Activated CD4-positive, alpha-beta T cell treated with anti-CD3 and anti-CD28 coated beads for 36 hours (primary cell): ENCODE measurements around the gene RAF1. TPM values are rescaled to one million over a fixed set of nuclear protein-coding genes. Genes with fewer than 3 reads are reported as not detected.
A peak's percentile ranks its signal among the peaks of the same experiment; 100 is the strongest.

Experiments
- ATAC-seq: fragments of 200-7000 bp; cut with Tn5 transposase; one replicate; pipeline ENCODE4 v1.10.0; 2021; ENCODE audit warnings: mild to moderate bottlenecking, moderate library complexity
- CTCF ChIA-PET: fragments of 350-600 bp; sonication (Branson Sonifier 250); formaldehyde crosslinking; loops from one replicate; lab custom pipeline; 2021; ENCODE audit warnings: antibody characterized with exemption; lab: Charles Lee
- POLR2A ChIA-PET: fragments of 350-600 bp; sonication (Branson Sonifier 250); formaldehyde crosslinking; loops from one replicate; lab custom pipeline; 2021; ENCODE audit warnings: antibody characterized with exemption, inconsistent platforms; lab: Charles Lee
- DNase-seq: peaks from one replicate; pipeline ENCODE4 v3.0.0-alpha.2; 2020
- H3K27ac Mint-ChIP-seq: one replicate; pipeline ENCODE4 v1.8.0; 2021; ENCODE audit warnings: mixed read lengths
- H3K27me3 Mint-ChIP-seq: one replicate; pipeline ENCODE4 v1.8.0; 2021; ENCODE audit warnings: mixed read lengths
- H3K36me3 Mint-ChIP-seq: one replicate; pipeline ENCODE4 v1.8.0; 2021; ENCODE audit warnings: low read depth, mixed read lengths
- H3K4me1 Mint-ChIP-seq: one replicate; pipeline ENCODE4 v1.8.0; 2021; ENCODE audit warnings: mixed read lengths
- H3K4me3 Mint-ChIP-seq: one replicate; pipeline ENCODE4 v1.8.0; 2021; ENCODE audit warnings: mild to moderate bottlenecking, moderate library complexity, mixed read lengths
- H3K9me3 Mint-ChIP-seq: one replicate; pipeline ENCODE4 v1.8.0; 2021; ENCODE audit warnings: low read depth, mixed read lengths
- intact Hi-C, 2 experiments: fragments of 100-400 bp; cut with DNase I in 1 of 2; cut with micrococcal nuclease in 1 of 2; formaldehyde crosslinking; loops; one replicate each; pipeline versions ENCODE4 v1.14.2 to v1.15.1; 2022 to 2024; cut with DNase I, micrococcal nuclease
- total RNA-seq, 2 experiments: library from RNA; stranded (reverse); gene quantifications; one replicate each; pipeline ENCODE4 v1.2.3, GENCODE V29; 2021

The RAF1 gene
- total RNA-seq, 2 experiments from 2014 or later, result 66.8 to 74.7 TPM

GRCh38 chr3:12591997-12592715 is 71.8 kb downstream of the RAF1 start:
- peaks cover 47% of the 10 kb centered on the region for H3K36me3 Mint-ChIP-seq
- ChIA-PET POLR2A (no interaction called here), CTCF (no interaction called here)
- DNase-seq, result no peak
- H3K27ac Mint-ChIP-seq, result peak overlapping the region; percentile 37
- intact Hi-C loops, result no loop called here
- no peaks in the 10 kb centered on the region for H3K4me1 Mint-ChIP-seq
- ATAC-seq, result no peak
- no peaks in the 10 kb centered on the region for H3K27me3 Mint-ChIP-seq
- H3K9me3 Mint-ChIP-seq, result no peaks in the 10 kb centered on the region
- no peak overlapping the region for H3K4me3 Mint-ChIP-seq

- POLR2A ChIA-PET, result no interaction called here
- no peak for ATAC-seq
- H3K27ac Mint-ChIP-seq, result peak overlapping the region; percentile 47
Measured at GRCh38 chr3:12591456-12591855, 72.5 kb downstream of the RAF1 start.

GRCh38 chr3:12590096-12590495 is 73.8 kb downstream of the RAF1 start:
- CTCF ChIA-PET, result no interaction called here
- ATAC-seq, result no peak

More at GRCh38 chr3:12591456-12591855, 72.5 kb downstream of the RAF1 start:
- H3K27me3 Mint-ChIP-seq, result no peaks in the 10 kb centered on the region
- DNase-seq, result no peak
- peaks cover 41% of the 10 kb centered on the region for H3K36me3 Mint-ChIP-seq
- no peaks in the 10 kb centered on the region for H3K4me1 Mint-ChIP-seq
- intact Hi-C loops, result no loop called here
- CTCF ChIA-PET, result no interaction called here
- no peak overlapping the region for H3K4me3 Mint-ChIP-seq
- no peaks in the 10 kb centered on the region for H3K9me3 Mint-ChIP-seq

GRCh38 chr3:12588039-12589009 is 75.6 kb downstream of the RAF1 start:
- no peak overlapping the region for H3K4me3 Mint-ChIP-seq
- ChIA-PET CTCF (interaction anchor here (0.6 to 1.6 kb wide), 3 partner anchors 10 to 116 kb away, joined by 3 to 5 read pairs (median 3); no protein-coding TSS in a partner anchor), POLR2A (no interaction called here)
- H3K9me3 Mint-ChIP-seq, result no peaks in the 10 kb centered on the region
- H3K27ac Mint-ChIP-seq, result peak overlapping the region; percentile 37
- no peaks in the 10 kb centered on the region for H3K4me1 Mint-ChIP-seq
- peaks cover 47% of the 10 kb centered on the region for H3K36me3 Mint-ChIP-seq
- no peak for DNase-seq
- peak; percentile 23 for ATAC-seq
- no peaks in the 10 kb centered on the region for H3K27me3 Mint-ChIP-seq
- intact Hi-C loops, result no loop called here

More at GRCh38 chr3:12590096-12590495, 73.8 kb downstream of the RAF1 start:
- DNase-seq, result no peak
- peaks cover 40% of the 10 kb centered on the region for H3K36me3 Mint-ChIP-seq
- POLR2A ChIA-PET, result no interaction called here
- no peak overlapping the region for H3K4me3 Mint-ChIP-seq
- intact Hi-C loops, result no loop called here
- no peaks in the 10 kb centered on the region for H3K9me3 Mint-ChIP-seq
- H3K27ac Mint-ChIP-seq, result no peak overlapping the region
- H3K27me3 Mint-ChIP-seq, result no peaks in the 10 kb centered on the region
- no peaks in the 10 kb centered on the region for H3K4me1 Mint-ChIP-seq

- intact Hi-C loops, result no loop called here
- Mint-ChIP-seq H3K9me3 (no peaks in the 10 kb centered on the region), H3K36me3 (peaks cover 39% of the 10 kb centered on the region), H3K27me3 (no peaks in the 10 kb centered on the region), H3K4me3 (no peak overlapping the region), H3K27ac (no peak overlapping the region), H3K4me1 (no peaks in the 10 kb centered on the region)
- DNase-seq (no peak), ATAC-seq (no peak)
- CTCF ChIA-PET, result interaction anchor here (1.6 kb wide), 1 partner anchor 8 kb away, joined by 5 read pairs; no protein-coding TSS in a partner anchor
- POLR2A ChIA-PET, result no interaction called here
Measured at GRCh38 chr3:12586403-12586802, 77.5 kb downstream of the RAF1 start.

GRCh38 chr3:12585970-12586369 is 77.9 kb downstream of the RAF1 start:
- H3K9me3 Mint-ChIP-seq, result no peaks in the 10 kb centered on the region
- H3K27me3 Mint-ChIP-seq, result no peaks in the 10 kb centered on the region
- POLR2A ChIA-PET, result no interaction called here
- H3K4me1 Mint-ChIP-seq, result no peaks in the 10 kb centered on the region
- intact Hi-C loops, result no loop called here
- CTCF ChIA-PET, result no interaction called here
- DNase-seq (no peak), ATAC-seq (no peak)
- peaks cover 39% of the 10 kb centered on the region for H3K36me3 Mint-ChIP-seq
- H3K27ac Mint-ChIP-seq, result no peak overlapping the region
- no peak overlapping the region for H3K4me3 Mint-ChIP-seq

- H3K9me3 Mint-ChIP-seq, result no peaks in the 10 kb centered on the region
- intact Hi-C loops, result no loop called here
- H3K4me1 Mint-ChIP-seq, result no peaks in the 10 kb centered on the region
- peaks cover 42% of the 10 kb centered on the region for H3K36me3 Mint-ChIP-seq
- ChIA-PET CTCF (no interaction called here), POLR2A (interaction anchor here (0.8 kb wide), 1 partner anchor 14 kb away, joined by 3 read pairs; no protein-coding TSS in a partner anchor)
- peak overlapping the region; percentile 16 for H3K27ac Mint-ChIP-seq
- DNase-seq (no peak), ATAC-seq (no peak)
- no peaks in the 10 kb centered on the region for H3K27me3 Mint-ChIP-seq
- no peak overlapping the region for H3K4me3 Mint-ChIP-seq
Measured at GRCh38 chr3:12585181-12585580, 78.7 kb downstream of the RAF1 start.

- CTCF ChIA-PET, result no interaction called here
Measured at GRCh38 chr3:12584083-12584482, 79.8 kb downstream of the RAF1 start.

GRCh38 chr3:12583280-12583679 is 80.6 kb downstream of the RAF1 start:
- POLR2A ChIA-PET, result no interaction called here
- intact Hi-C loops, result no loop called here
- Mint-ChIP-seq H3K4me1 (no peaks in the 10 kb centered on the region), H3K9me3 (no peaks in the 10 kb centered on the region), H3K27me3 (no peaks in the 10 kb centered on the region), H3K27ac (no peak overlapping the region), H3K4me3 (no peak overlapping the region), H3K36me3 (peaks cover 45% of the 10 kb centered on the region)
- DNase-seq, result no peak
- CTCF ChIA-PET, result interaction anchor here (0.8 to 1.5 kb wide), 2 partner anchors 16 to 38 kb away, joined by 3 read pairs; no protein-coding TSS in a partner anchor
- ATAC-seq, result no peak

More at GRCh38 chr3:12584083-12584482, 79.8 kb downstream of the RAF1 start:
- POLR2A ChIA-PET, result interaction anchor here (0.8 kb wide), 1 partner anchor 15 kb away, joined by 3 read pairs; no protein-coding TSS in a partner anchor
- Mint-ChIP-seq H3K9me3 (no peaks in the 10 kb centered on the region), H3K27me3 (no peaks in the 10 kb centered on the region), H3K27ac (no peak overlapping the region), H3K4me3 (no peak overlapping the region), H3K4me1 (no peaks in the 10 kb centered on the region), H3K36me3 (peaks cover 45% of the 10 kb centered on the region)
- intact Hi-C loops, result no loop called here
- no peak for DNase-seq
- ATAC-seq, result no peak

GRCh38 chr3:12582730-12583129 is 81.2 kb downstream of the RAF1 start:
- Mint-ChIP-seq H3K27ac (peak overlapping the region; percentile 1), H3K9me3 (no peaks in the 10 kb centered on the region), H3K36me3 (peaks cover 48% of the 10 kb centered on the region), H3K4me1 (no peaks in the 10 kb centered on the region), H3K4me3 (no peak overlapping the region), H3K27me3 (no peaks in the 10 kb centered on the region)
- CTCF ChIA-PET, result interaction anchor here (0.8 to 1.5 kb wide), 2 partner anchors 15 to 38 kb away, joined by 3 read pairs; no protein-coding TSS in a partner anchor
- ATAC-seq (no peak), DNase-seq (no peak)
- intact Hi-C loops, result no loop called here
- POLR2A ChIA-PET, result interaction anchor here (0.6 kb wide), 1 partner anchor 42 kb away, joined by 3 read pairs; no protein-coding TSS in a partner anchor

GRCh38 chr3:12579905-12580304 is 84.0 kb downstream of the RAF1 start:
- ATAC-seq (no peak), DNase-seq (no peak)
- peaks cover 69% of the 10 kb centered on the region for H3K36me3 Mint-ChIP-seq
- peak overlapping the region; percentile 61 for H3K27ac Mint-ChIP-seq
- H3K27me3 Mint-ChIP-seq, result no peaks in the 10 kb centered on the region
- peaks cover 6% of the 10 kb centered on the region for H3K9me3 Mint-ChIP-seq
- no peaks in the 10 kb centered on the region for H3K4me1 Mint-ChIP-seq
- intact Hi-C loops, result no loop called here
- ChIA-PET CTCF (no interaction called here), POLR2A (no interaction called here)
- H3K4me3 Mint-ChIP-seq, result no peak overlapping the region
